Measurements from ENCODE around the gene PRSS57.
"Not testable (repeated sequence)": the region's sequence is repeated elsewhere in the genome, so short reads cannot be mapped to it uniquely, and the experiment has no call there.

PRSS57 gene

GRCh38 chr19:676007-676338 lies 19.3 kb downstream of the PRSS57 start:
- in situ Hi-C loops (cut with HindIII; ENCODE audit: low sequenced_read_pairs): no loop called here

- in situ Hi-C loops (cut with HindIII; ENCODE audit: low sequenced_read_pairs): no loop called here
Measured at GRCh38 chr19:674282-675151, 20.7 kb downstream of the PRSS57 start.

DNA sequence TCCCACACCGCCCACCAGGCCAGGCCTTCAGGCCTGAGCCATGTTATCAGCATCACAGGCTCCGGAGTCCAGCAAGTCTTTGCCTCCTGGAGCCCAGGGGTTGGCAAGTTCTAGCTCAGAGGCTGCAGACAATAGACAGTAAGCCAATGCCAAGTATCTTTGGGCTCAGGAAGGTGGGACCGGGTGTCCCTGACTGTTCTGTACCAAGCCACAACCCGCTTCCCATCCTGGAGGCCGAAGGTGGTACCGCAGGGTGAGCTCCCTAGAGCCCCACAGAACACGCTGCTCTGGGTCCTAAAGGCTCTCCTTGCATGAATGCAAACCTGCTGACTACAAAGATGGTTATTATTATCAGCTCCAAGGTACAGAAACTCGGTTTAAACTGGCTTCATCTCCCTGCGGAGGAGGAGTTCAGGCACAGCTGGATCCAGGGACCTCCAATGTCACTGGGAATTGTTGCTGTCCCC lies 24.6 kb downstream of the PRSS57 start:
- in situ Hi-C loops (cut with HindIII; ENCODE audit: low sequenced_read_pairs): no loop called here

GRCh38 chr19:668675-669434 lies 26.4 kb downstream of the PRSS57 start:
- in situ Hi-C loops (cut with HindIII; ENCODE audit: low sequenced_read_pairs): not testable (repeated sequence)

DNA sequence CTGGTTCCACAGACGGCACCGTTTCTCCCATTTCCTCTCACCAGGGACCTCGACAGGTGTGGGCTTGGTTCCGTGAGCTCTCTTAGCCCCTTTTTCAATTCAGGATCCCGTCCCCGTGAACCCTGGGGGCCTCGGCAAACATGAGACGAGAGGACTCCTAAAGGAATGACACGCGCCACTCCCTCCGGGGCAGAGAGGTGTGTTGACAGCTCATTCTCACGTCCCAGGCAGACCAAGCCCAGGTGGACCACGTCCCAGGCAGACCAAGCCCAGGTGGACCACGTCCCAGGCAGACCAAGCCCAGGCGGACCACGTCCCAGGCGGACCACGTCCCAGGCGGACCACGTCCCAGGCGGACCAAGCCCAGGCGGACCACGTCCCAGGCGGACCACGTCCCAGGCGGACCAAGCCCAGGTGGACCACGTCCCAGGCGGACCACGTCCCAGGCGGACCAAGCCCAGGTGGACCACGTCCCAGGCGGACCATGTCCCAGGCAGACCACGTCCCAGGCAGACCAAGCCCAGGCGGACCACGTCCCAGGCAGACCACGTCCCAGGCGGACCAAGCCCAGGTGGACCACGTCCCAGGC lies 28.2 kb downstream of the PRSS57 start:
- in situ Hi-C loops (cut with HindIII; ENCODE audit: low sequenced_read_pairs): not testable (repeated sequence)

DNA sequence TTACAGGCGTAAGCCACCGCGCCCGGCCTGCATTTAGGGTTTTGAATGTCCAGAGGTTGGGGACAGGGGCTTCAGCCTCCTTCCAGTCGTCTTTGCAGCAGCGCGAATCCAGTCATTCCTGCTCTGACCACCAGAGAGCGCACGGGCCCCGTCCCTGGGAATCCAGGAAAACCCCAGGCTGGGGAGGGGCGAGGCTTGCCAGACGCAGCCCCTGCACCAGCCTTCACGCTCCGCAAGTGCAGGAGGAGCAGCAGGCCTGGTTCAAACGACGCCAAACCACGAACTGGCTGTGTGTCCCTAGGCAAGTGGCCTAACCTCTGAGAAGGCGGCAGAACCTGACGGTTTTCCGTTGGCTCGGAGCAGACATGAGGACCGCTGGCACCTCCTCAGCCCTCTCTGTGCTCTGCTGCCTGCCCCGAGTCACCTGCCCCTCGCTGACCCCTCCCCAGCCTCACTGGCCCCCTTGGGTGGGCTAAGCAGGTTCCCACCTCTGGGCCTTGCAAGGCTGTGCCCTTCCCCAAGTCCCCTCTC lies 30.3 kb downstream of the PRSS57 start:
- in situ Hi-C loops (cut with HindIII; ENCODE audit: low sequenced_read_pairs): no loop called here

DNA sequence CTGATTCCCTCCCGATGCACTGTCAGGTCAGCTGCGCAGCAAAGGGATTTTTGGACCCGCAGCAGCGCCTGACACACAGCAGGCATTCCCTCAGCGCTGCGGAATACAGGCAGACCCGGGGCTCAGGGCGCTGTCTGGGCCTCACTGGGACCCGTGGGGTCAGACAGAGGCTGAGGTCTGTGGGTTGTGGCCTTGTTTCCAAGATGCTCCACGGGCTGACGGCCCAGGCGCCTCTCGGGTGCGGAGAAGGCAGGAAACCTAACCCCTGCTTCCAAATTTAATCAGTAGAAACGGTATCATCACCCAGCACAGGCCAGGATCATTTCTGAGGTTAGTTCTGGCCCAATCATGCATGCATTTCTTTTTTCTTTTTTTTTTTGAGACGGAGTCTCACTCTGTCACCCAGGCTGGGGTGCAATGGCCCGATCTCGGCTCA lies 31.6 kb downstream of the PRSS57 start:
- in situ Hi-C loops (cut with HindIII; ENCODE audit: low sequenced_read_pairs): no loop called here

- in situ Hi-C loops (cut with HindIII; ENCODE audit: low sequenced_read_pairs): no loop called here
Measured at GRCh38 chr19:662962-663681, 32.1 kb downstream of the PRSS57 start, which contains the start of gene RNF126. TSS of gene RNF126 (minus strand) at chr19:663214. CDS start at chr19:663121, 93 bp downstream.

DNA sequence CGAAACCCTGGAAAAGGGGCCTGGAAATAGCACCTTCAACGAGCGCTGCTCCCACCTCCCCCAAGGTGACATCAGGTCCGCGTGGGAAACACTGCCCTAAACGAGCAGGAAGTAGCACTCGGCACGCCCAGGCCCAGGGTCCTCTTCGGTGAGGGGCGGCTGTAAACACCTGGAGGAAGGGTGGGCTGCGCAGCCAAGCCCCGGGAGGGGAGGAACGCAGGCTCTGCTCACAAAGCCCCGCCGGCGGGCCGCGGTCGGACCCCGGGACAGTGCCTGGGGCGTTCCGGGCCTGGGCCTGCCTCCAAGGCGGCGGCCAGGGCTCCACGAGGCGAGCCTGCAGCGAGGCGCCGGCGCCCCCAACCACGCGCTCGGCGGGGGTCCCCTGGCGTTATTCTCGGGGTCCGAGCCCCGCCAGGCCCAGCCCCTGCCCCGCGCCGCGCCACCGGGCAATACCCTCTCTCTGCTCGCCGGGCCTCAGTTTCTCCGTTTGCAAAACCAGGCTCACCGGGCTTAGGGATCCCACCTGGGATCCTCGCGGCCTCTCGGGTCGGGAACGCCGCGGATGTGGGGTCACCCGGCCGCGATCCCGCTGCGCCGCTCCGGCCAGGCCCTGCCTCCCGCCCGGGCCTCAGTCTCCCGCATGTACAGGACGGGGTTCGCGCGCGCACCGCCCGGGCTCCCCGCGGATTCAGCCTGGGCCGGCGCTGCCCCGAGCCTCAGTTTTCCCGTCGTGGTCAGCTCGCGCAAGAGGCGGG lies 32.9 kb downstream of the PRSS57 start:
- in situ Hi-C loops (cut with HindIII; ENCODE audit: low sequenced_read_pairs): no loop called here

DNA sequence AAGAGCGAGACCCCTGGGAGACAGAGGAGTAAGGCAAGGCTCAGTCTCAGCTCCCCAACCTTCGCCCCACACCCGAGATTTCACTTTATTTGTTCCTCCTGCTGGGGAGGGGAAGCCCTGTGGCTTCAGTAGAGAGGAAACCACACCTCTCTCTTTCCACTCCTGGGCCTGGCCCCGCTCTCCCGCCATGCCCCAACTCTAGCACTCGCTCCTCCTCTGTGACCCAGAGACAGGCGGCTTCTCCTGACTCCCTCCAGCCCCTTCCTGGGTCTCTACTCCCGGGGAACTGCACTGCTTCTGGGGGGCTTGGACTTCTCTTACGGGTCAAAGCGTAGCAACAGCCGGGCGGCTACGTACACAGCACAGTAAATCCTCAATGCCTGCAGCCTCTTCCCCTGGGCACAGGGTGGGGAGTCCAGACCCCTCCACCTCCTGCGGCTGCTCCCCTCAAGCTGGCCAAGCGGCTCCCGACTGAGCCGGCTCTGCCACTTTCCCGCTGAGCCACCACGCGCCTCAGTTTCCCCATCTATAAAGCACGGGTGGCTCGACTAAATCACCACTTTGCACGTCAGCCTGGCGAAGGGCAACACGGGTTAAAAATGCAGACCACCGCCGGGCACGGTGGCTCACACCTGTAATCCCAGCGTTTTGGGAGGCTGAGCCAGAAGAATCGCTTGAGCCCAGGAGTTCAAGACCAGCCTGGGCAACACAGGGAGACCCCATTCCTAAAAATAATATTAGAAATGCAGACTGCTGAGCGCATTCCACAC lies 33.6 kb downstream of the PRSS57 start:
- in situ Hi-C loops (cut with HindIII; ENCODE audit: low sequenced_read_pairs): no loop called here

GRCh38 chr19:660793-661426 lies 34.3 kb downstream of the PRSS57 start:
- in situ Hi-C loops (cut with HindIII; ENCODE audit: low sequenced_read_pairs): no loop called here

DNA sequence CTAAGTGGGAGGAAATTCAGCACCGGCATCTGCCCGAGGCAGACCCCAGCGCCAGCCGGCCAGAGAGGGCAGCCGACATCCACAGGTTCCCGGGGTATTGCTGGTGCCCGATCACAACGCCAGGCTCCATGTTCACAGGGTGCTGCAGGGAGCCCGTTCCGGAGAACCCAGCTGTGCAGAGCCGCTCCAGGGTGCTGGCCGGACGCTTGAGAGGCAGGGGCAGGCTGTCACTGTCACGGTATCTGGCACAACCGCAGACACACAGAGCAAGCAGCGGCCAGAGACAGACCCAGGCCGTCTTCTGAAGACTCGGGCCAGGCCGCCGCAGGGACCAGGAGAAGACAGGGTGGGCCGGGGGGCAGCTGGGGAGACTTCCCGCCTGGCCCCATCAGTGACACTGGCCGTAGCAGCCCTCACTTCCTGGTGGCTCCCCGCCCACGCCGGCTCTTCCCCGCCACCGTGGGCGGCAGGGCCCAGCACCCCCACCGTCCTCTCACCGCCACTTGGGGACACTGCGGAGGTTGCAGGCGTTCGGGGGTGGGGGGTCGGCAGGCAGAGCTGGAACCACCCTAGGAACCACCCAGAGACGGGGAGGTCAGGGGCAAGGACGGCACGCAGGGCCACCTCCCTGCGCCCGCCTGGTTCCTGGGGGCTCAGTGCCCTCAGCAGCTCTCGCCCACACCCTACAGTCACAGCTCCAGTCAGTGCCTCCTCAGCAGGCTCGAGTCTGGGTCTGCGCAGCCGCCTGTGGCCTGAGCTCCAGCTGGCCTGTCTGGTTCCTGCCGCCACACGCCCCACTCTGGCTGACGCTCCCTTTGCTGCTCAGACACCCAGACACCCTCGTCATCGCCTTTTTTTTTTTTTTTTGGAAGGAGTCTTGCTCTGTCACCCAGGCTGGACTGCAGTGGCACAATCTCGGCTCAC lies 36.1 kb downstream of the PRSS57 start:
- in situ Hi-C loops (cut with HindIII; ENCODE audit: low sequenced_read_pairs): no loop called here

DNA sequence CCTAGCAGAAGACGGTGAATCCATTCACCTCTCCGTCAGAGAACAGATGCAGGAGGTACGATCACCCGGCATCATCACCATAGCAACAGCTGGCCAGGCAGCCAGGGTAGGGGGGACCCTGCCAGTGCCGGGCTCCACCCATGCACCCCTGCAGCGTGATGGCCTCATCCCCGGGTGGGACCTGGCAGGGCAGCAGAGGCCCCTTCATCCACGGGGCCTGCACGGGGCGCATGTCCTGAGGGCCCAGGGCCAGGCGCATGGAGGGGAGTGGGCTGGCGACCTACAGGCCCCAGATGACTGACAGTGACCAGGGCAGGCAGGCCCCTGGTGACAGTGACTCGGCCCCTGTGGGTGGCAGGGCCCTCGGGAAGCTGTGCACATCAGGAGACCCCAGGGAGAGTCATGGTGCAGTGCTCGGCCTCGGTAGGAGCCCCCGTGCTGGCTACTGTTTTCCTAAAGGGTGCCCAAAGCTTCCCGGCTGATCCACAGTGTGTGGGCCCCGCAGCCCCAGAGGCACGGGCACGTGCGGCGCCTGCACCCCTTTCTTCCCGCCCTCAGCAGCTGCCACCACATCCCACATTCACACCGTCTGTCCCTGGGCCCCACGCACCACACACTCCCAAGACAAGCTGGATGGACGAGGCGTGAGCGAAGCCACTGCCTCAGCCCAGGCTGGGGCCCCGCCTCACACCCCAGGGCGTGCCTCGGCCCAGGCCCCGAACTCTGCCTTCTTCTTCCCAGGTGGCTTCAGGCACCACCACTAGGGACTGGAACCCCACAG lies 37.0 kb downstream of the PRSS57 start:
- in situ Hi-C loops (cut with HindIII; ENCODE audit: low sequenced_read_pairs): no loop called here

DNA sequence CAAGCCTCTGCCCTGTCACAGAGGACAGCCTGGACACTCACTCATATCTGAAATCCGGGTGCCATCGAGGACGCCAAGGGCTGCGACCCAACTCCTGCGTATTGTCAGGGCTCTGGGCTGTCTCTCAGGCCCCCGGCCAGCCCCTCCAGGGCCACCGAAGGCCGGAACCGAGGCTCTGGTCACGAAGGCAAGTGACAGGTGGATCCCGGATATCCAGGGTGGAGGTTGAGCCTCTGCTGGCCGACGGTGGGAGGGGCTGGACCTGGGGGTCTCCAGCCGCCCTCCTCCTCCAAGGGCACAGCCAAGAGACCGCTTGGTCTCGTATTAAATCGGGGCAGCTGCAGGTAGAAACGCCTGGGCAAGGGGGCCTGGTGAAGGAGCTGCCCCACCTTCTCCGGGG lies 37.6 kb downstream of the PRSS57 start:
- in situ Hi-C loops (cut with HindIII; ENCODE audit: low sequenced_read_pairs): no loop called here

- in situ Hi-C loops (cut with HindIII; ENCODE audit: low sequenced_read_pairs): no loop called here
Measured at GRCh38 chr19:656751-657559, 38.3 kb downstream of the PRSS57 start.

DNA sequence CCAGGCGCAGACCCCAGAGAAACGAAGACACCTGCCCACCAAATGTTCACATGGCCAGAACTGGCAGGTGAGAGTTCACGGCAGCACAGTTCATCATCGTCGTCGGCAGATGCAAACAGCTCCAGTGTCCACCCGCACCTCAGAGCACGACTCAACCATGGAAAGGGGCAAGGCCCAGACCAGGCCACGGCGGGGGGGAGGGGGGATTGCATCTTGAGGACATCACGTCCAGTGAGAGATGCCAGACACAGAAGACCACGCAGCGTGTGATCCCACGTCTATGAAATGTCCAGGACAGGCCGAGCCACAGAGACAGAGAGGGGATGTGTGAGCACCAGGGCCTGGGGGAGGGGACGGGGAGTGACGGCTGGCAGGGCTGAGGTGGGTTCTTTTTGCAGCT lies 39.6 kb downstream of the PRSS57 start:
- in situ Hi-C loops (cut with HindIII; ENCODE audit: low sequenced_read_pairs): no loop called here
